Gastrocnemius medialis (tissue), 4 donors: ENCODE measurements around the gene PGA5.
"Not testable (repeated sequence)": the region's sequence is repeated elsewhere in the genome, so short reads cannot be mapped to it uniquely, and the experiment has no call there.

ENCODE experiments used
- CTCF ChIP-seq, 5 experiments: fragments of 450-650 bp in 3 of 5; fragments of 200-600 bp in 2 of 5; sonication (generic) in 2 of 5; IDR thresholded peaks in 4 of 5; conservative IDR thresholded peaks in 1 of 5; 1 replicate in 4 of 5; 2 replicates in 1 of 5; pipeline ENCODE4 v1.5.1; 2016 to 2019; ENCODE audit warnings: antibody characterized with exemption in 5 of 5, mild to moderate bottlenecking in 3 of 5, moderate library complexity in 3 of 5
- POLR2A ChIP-seq, 2 donors: fragments of 450-650 bp; IDR thresholded peaks; one replicate each; pipeline ENCODE4 v1.6.1; 2017; ENCODE audit warnings: antibody characterized with exemption in 2 of 2, mild to moderate bottlenecking in 2 of 2, moderate library complexity in 2 of 2

DNA sequence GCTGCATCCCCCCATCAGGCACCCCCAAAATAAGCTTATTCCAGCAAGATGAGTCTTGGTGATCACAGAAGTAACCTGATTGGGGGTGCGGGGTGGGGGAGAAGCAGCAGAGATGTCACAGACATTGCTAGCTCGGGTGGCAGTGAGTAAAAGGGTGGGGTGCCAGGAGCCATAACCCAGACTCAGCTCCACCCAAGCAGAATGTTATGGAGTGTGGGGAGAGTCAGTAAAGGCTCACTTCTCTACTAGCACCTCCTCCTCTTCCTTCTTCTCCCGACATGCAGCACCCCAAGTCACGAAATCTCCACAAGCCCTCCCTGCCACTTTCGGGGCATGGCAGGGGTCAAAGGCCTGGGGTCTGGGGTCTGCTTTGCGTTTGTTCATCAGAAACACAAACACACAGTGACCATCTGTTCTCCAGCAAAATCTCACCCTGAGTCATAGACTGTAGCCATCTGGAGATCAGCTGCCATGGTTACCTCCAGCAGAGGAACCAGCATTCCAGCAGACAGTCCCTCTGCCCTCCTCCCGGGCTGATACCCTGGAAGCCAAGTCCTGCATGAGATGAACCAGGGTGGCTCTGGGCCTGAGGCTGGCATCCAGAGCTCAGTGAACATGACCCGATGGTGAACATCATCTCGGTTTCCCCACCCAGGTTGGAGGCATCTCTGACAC lies 33.2 kb upstream of the PGA5 start:
- TF ChIP-seq CTCF (IDR thresholded peaks at IDR 0.05 in 4 of 5, conservative IDR thresholded peaks at IDR 0.05 in 1 of 5); POLR2A (IDR thresholded peaks at IDR 0.05): not testable (repeated sequence)
